GM19193 (cell line): ENCODE measurements around the gene OSGEP.

Experiments
- POLR2A ChIP-seq: IDR thresholded peaks from 4 replicates; pipeline ENCODE4 v1.6.1; 2011; ENCODE audit not compliant: insufficient read depth, insufficient read length; ENCODE audit errors: extremely low read depth

The OSGEP gene

DNA sequence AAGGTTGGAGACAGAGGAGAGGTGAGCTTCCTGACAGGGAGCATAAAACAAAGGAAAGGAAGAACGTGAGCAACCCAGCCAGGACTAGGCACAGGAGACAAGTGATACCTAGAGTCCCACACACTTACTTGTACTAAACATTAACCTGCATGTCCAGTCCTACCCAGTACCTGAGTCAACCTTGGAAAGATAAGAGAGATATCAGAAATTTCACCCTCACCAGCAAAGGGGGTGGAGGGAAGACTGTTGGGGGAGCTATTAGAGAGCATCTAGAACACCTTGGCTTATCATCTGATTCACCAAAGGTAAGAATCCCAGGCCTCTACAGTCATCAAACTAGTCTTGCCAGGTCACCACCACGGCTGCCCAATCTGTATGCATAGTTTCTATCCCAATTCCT, 29.8 kb downstream of the OSGEP start:
- TF ChIP-seq POLR2A, result no peak

DNA sequence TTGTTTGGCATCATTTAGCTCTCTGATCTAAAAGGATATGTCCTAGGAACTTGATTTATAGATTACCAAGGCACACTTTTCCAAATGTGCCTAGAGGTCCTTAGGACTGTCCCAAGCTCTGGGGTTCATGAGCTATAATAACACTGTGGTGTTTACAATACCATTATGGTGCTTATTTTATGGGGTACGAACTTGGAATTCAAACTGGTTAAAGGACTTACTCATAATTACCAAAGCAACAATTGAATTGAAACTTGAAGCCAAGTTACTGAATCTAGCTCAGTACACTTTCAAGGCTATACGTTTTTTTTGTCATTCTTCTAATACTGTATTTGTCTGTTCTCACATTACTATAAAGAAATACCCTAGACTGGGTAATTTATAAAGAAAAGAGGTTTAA, 31.7 kb downstream of the OSGEP start:
- TF ChIP-seq POLR2A, result no peak

DNA sequence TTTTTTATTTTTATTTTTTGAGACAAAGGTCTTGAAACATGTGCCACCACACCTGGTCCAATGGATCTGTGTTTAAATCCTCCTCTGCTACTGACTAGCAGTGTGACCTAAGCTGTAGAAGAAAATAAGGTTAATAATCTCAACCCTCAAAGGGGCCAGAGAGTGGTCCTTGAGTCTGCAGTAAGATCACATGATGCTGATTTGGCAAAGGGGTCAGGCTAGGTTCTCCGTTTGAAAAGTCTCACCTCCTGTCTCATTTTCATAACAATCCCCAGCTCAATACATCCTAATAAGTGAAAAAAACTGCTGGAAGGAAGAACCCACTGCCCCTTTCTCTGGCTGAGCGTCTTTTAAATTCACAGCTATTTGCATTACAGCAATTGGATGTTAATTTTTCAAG, 33.3 kb downstream of the OSGEP start:
- TF ChIP-seq POLR2A, result no peak

DNA sequence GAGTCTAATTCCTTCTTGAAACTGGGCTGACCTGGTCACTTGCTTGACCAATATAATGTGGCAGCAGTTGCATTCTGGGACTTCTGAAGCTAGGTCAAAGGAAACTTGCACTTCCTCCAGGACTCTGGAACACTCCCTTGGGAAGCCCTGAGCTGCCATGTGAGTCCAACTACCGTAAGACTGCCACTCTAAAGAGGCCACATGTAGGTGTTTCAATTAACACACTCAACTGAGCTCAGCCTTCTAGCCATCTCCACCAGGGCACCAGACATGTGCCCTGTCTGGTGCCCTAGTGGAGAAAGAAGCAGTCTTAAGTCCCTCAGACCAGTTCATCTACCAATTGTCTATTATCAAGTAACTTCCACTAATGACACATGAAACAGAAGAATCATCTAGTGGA, 35.2 kb downstream of the OSGEP start:
- no peak for TF ChIP-seq POLR2A

DNA sequence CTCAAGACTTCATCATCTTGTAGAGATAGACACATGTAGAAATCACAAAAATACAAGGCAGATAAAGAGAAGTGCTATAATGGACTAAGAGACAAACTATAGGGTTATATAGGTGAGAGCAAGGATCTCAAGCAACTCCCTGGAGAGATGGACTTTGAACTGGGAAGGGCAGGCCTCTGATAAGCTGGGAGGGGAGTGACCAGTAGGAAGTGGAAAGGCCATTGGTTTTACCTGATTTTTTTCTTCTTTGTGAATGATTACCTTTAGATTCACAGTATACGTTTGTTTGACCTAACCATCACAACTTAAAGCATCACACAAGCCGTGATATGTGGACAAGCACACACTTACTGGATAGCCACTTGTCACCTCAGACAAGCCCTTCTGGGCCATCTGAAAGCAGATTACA, 36.1 kb downstream of the OSGEP start:
- no peak for TF ChIP-seq POLR2A

DNA sequence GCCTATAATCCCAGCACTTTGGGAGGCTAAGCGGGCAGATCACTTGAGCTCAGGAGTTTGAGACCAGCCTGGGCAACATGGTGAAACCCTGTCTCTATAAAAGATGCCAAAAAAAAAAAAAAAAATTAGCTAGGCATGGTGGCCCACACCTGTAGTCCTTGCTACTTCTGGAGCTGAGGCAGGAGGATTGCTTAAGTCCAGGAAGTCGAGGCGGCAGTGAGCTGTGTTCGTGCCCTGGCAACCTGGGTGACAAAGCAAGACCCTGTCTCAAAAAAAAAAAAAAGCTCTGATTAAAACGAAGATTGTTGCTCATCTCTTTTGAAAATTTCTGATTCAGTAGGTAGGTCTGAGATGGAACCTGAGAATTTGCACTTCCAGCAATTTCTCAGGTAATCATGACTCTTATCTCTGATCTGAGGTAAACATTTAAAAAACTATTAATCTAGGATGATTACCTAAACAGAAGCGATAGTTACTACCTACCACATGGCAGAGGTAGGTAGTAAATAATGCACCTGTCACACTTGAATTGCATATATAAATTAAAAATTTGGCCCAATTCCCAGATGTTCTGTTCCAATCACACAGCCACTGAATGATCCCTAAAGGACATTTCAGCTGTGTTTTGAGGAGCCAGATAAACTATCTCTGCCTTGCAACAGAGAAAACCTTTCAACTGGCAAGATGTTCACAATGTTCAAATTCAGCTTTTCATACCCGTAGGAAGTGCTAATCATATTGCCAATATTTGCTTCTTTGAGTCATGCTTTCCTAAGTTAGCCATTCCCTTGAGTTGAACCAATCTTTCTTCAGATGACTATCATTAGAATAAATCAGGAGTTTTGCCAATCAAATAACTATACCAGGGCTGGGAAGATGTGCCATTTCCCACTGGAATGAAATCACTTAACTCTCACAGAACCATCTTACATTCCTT, 37.1 kb downstream of the OSGEP start:
- TF ChIP-seq POLR2A, result no peak

DNA sequence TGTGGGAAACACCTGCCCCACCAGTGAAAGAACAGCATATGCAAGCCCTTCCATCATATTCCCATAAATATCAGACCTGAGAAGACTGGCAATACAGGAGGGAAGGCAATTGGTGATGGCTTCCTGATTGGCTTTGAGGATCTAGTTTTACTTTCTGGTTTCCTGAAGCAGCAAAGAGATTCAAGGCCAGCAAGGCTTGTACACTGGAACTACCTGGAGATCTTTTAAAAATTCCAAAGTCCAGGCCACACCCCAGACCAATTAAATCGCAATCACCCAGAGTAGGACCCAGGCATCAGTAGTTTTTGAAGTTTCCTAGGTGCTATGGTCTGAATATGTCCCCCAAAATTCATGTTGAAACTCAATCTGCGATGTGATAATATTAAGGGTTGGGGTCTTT, 38.4 kb downstream of the OSGEP start:
- TF ChIP-seq POLR2A, result no peak

DNA sequence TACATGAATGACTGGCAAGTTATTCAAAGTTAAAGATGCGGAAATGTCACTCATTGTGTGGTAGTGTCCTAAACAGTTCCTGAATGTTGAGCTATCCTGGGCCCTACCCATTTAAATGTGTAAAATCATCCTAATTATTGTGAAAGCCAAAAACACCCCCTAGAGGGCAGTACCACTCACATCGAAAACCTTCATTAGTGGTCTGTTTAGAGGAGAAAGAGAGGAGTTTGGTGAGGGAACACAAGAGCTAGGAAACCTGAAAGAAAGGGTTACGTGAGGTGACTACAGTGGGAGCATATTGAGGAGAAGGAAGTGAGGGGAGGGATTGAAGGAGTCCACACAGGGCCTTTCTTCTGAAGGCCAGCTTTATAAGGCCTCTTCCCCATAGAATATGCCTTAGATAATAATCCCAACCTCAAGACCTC, 38.8 kb downstream of the OSGEP start:
- no peak for TF ChIP-seq POLR2A

DNA sequence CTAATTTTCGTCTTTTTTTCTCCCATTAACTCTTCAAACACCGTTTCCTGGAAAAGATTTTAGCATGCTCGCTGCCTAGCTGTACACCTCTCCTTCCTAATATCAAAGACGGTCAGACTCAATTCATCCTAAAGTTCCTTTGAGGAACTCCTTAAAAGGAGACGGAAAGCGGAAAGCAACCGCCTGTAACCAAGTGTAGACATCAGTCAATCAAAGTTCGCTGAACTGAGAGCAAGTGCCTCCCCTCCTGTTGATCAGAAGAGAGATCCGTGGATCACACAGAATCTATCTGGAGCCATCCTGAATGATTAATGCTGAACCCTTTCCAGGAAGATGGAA, 40.9 kb downstream of the OSGEP start:
- TF ChIP-seq POLR2A, result no peak

DNA sequence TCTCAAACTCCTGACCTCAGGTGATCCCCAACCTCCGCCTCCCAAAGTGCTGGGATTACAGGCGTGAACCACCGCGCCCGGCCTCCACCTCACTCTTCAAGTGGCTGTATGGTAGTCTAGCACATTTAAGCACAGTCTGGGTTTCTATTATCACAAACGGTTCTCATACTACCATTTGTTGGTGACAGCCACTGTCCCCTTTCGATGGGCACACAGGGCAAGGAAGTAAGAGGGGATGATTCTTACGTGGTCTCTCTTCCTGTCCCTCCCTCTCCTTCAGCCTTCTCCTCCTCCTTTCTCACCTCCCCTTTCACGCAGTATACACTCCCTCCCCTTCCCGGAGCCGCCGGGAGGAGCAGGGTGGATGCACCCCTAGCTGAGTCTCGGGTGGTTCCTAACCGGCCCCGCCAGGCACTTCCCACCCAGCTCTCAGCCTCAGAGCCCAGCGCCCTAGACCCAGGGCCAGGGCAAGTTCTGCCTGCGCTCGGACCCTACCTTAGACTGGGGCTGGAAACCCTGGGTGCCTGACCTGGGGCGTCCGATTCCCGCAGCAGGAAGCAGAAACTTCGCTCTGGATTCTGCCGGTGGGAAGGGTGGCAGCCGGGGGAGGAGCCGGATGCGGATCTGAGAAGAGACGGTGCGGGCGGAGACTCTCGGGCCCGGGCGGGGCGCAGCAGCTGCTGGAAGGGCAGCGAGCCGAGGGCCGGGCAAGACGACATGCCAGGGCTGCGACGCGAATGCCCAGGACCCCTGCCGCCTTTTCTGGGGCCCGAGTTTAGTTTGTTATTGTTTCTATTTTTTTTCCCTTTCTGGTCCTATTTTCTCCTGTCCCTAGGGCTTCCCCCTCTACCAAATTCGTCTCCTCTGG, 41.5 kb downstream of the OSGEP start, which contains the start of gene TEP1:
Gene TEP1 (minus strand): TSS at position 626 of the 868 bp plus-strand sequence. CDS start 5,062 bp downstream, outside the sequence.
- TF ChIP-seq POLR2A, result peak; percentile 82

DNA sequence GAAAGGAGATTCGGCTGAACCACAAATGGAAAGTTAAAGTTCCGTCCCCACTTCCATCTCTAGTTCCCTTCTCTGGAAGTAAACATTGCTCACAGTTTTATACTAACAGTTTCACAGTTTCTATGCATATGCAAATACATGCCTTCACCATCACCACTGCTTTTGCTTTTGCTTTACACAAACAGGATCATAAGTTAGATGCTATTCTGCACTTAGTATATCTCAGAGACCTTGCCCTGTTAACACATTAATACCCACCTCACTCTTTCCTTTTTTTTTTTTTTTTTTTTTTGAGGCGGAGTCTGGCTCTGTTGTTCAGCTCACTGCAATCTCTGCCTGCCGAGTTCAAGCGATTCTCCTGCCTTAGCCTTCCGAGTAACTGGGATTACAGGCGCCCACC, 42.2 kb downstream of the OSGEP start:
- TF ChIP-seq POLR2A, result no peak

DNA sequence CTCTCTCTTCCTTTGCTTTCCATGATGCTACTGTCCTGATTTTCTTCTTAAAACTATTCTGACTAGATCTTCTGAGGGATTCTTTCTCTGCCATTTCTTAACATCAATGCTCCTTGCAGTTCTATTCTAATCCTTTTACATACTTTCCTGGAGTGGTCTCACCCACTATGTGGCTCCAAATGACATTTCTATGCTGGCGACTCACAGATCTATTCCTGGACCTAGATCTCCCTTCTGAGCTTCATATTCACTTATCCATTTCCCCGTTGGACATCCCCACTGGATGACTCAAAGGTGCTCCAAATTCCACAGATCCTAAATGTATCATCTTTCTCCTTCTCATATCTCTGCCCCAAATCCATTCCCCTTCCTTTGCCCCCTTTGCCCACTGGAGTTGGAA, 45.4 kb downstream of the OSGEP start:
- no peak for TF ChIP-seq POLR2A

DNA sequence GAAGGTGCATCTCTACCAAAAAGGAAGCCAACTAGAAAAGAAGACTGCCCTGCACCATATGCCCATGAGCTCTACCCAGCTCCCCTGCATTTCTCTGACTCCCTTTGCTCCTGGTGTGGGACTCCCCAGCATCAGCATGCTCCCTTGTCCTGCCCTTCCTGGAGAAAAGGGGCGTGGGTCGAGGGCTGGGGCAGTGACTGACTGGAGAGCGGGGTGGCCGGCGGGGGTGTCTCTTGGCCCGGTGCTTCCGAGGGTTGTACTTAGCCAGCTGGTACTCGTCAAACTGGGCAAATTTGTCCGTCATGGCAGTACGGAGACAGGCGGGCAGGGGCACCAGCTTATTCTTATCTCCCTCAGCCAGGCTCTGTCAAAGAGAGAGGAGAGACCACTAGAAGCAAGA, 51.1 kb downstream of the OSGEP start:
- no peak for TF ChIP-seq POLR2A

DNA sequence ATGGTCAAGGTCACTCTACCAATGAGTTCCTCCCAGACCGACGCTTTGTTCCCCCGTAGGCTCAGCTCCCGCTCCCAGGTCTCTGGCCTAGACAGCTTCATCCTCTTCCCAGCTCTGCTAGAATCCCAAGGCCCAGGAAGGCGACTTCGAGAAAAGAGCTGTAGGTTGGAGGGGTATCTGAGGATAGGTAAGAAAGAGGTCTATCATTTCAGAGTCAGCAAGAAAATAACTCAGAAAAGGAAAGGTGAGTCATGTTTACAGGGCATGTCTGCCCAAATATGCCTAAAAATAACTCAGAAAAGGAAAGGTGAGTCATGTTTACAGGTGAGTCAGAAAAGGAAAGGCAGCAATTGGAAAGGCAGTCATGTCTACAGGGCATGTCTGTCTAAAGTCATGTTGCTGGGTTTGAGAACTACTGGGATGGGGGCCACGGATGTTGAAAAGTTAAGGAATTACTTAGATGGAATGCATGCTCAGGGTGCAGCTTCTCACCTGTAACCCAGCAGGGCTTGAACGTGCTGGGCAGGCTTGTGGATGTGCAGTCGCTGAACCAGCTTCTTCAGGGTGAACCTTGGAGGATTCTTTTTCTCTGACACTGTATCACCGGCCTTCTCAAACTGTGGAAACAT, 53.5 kb downstream of the OSGEP start:
- no peak for TF ChIP-seq POLR2A

DNA sequence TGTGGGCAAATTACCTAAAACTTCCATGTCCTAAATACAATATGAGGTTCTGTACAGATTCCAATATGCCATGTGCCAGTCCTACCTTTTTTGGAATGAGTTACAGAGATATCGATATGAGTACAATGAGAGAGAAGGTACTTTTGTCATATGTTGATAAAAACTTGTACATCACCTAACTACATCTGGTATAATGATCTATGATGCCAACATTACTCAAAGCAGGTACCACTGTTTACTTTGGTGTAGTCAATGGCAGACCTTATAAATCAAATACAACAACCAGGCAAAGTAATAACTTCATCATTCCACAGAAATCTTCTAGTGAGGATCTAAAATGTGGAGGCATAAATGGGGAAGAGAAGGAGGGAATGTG, 54.0 kb downstream of the OSGEP start:
- TF ChIP-seq POLR2A, result no peak
